Neutrophil (primary cell): ENCODE data around the gene STAT3.

Experiments
- H3K27ac ChIP-seq: fragments of 200-600 bp; sonication (generic); 2 replicates; pipeline ENCODE4 v1.5.1; 2016; ENCODE audit warnings: mild to moderate bottlenecking, moderate library complexity
- H3K27me3 ChIP-seq: fragments of 200-600 bp; sonication (generic); 2 replicates; pipeline ENCODE4 v1.6.0; 2016; ENCODE audit warnings: mild to moderate bottlenecking
- H3K36me3 ChIP-seq: fragments of 200-600 bp; sonication (generic); 2 replicates; pipeline ENCODE4 v1.5.1; 2017
- H3K4me1 ChIP-seq, 2 experiments: fragments of 200-600 bp in 1 of 2; sonication (generic) in 1 of 2; 1 replicate in 1 of 2; 2 replicates in 1 of 2; pipeline versions ENCODE4 v1.5.1 to v1.6.1; 2013 to 2016; ENCODE audit warnings: low read depth in 1 of 2, low read length in 1 of 2, mild to moderate bottlenecking in 1 of 2, moderate library complexity in 1 of 2; ENCODE audit not compliant: control insufficient read depth in 1 of 2, insufficient read depth in 1 of 2
- H3K4me3 ChIP-seq, 2 experiments: fragments of 200-600 bp in 1 of 2; sonication (generic) in 1 of 2; 1 replicate in 1 of 2; 2 replicates in 1 of 2; pipeline ENCODE4 v1.5.1; 2013 to 2016; ENCODE audit warnings: low read depth in 1 of 2, low read length in 1 of 2, mild to moderate bottlenecking in 1 of 2, moderate library complexity in 1 of 2
- H3K9me3 ChIP-seq: fragments of 200-600 bp; sonication (generic); 2 replicates; pipeline ENCODE4 v1.5.1; 2016
- CTCF ChIP-seq: fragments of 200-600 bp; sonication (generic); IDR thresholded peaks from 2 replicates; pipeline ENCODE4 v1.5.1; 2016; ENCODE audit warnings: antibody characterized with exemption

The STAT3 gene

GRCh38 chr17:42287977-42288802 lies 100.1 kb downstream of the STAT3 start, which contains the start of gene STAT5A:
Gene STAT5A (plus strand): TSS chr17:42288498. CDS start chr17:42289412, 914 bp downstream.
- peak; percentile 21 for TF ChIP-seq CTCF
- peaks cover 48 to 51% of the 10 kb centered on the region in 2 experiments for H3K4me1 ChIP-seq
- H3K9me3 ChIP-seq, result no peaks in the 10 kb centered on the region
- H3K27me3 ChIP-seq, result no peaks in the 10 kb centered on the region
- H3K4me3 ChIP-seq, result peak within 1 kb of the TSS; percentile 81 to 93
- peaks cover 10% of the 10 kb centered on the region for H3K36me3 ChIP-seq
- H3K27ac ChIP-seq, result peak within 1 kb of the TSS; percentile 98

DNA sequence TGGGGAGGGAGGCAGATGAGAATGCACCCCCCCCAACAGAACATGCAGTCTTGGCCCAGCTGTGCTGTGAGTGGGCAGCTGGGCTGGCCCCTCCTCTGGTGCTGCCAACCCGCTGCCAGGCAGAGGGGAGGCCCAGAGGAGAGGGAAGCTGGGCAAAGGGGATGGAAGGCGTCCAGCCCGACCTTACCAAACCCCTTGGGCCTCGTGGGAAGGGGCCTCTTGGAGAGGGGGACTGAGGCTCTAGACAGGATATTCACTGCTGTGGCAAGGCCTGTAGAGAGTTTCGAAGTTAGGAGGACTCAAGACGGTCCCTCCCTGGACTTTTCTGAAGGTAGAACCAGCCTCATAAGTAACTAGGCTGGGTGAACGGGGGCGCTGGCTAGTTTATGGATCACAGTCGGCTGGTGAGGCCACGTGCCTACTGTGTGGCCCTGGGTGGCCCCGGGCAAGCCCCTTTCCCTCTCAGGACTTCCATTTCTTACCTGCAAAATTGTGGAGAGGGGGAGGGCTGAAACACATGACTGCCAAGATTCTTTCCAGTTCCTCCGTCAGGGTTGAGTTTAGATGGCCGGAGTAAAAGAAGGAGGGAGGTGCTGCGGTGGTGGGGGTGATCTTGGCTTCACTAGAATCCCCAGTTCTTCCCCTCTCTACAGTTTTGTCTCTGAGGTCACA lies 100.8 kb downstream of the STAT3 start:
- Histone ChIP-seq H3K4me3 (peak overlapping the region; percentile 81 to 93), H3K27ac (peak overlapping the region; percentile 98), H3K9me3 (no peaks in the 10 kb centered on the region), H3K4me1 (peaks cover 47 to 51% of the 10 kb centered on the region in 2 experiments), H3K36me3 (peaks cover 2% of the 10 kb centered on the region), H3K27me3 (no peaks in the 10 kb centered on the region)
- TF ChIP-seq CTCF, result no peak

DNA sequence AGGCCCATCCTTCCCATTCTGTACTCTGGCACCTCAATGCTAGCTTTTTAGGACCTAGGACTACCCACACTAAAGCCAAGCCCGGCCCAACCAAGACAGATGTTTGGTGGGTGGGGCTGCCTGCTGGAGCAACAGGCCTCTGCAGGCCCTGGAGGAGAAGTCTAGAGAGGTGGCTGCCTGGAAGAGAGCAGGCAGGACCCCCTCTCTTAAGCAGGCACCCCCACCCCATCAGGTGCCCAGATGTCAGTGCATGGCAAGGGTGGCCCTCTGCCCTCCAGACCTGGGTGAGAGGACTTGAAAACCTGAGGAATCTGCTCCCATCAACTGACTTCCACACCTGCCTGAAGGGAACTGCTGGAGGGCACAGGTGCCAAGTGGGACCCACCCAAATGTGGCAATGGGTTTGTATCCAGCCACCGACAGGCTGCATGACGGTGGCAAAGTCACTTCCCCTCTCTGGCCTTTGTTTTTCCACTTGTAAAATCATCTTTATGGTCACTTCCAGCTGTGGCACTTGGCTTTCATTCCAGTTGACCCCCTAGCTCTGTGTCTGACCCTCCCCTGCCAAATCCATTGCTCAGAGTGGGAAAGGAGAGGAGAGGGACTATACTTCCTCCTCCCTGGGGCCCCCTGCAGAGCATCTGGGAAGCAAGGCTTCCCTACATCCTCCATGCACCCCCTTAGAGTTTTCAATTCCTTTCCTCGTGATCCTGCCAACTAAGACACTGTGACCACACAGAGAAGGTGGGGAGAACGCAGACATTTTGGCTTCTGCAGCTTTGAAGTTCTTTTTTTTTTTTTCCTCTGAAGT lies 101.6 kb downstream of the STAT3 start:
- H3K27ac ChIP-seq, result peak overlapping the region; percentile 98
- peak overlapping the region; percentile 81 to 93 for H3K4me3 ChIP-seq
- H3K36me3 ChIP-seq, result no peaks in the 10 kb centered on the region
- no peaks in the 10 kb centered on the region for H3K9me3 ChIP-seq
- no peaks in the 10 kb centered on the region for H3K27me3 ChIP-seq
- no peak for TF ChIP-seq CTCF
- H3K4me1 ChIP-seq, result peaks cover 44 to 45% of the 10 kb centered on the region in 2 experiments

GRCh38 chr17:42285346-42286050 lies 102.7 kb downstream of the STAT3 start:
- TF ChIP-seq CTCF, result no peak
- no peak overlapping the region for H3K4me3 ChIP-seq
- no peaks in the 10 kb centered on the region for H3K9me3 ChIP-seq
- H3K4me1 ChIP-seq, result peaks cover 41 to 43% of the 10 kb centered on the region in 2 experiments
- no peaks in the 10 kb centered on the region for H3K36me3 ChIP-seq
- H3K27me3 ChIP-seq, result no peaks in the 10 kb centered on the region
- no peak overlapping the region for H3K27ac ChIP-seq

DNA sequence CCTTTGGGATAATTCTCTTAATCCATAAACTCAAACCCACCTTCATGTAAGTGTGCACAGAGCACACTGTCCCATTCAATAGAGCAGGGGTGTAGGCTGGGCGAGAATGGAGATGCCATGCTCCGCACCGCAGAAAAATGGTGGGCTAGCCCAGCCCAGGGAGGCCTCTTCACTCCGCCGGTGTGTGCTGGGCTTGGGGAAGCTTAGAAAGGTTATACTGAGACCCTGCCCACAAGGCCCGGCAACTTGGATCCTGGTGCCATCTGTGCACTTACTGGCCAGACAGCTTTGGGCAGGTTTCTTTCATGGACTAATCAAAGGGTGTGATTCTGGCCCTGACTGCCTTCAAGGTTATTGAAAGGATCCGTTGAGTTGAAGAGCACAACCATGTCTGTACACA lies 103.7 kb downstream of the STAT3 start:
- Histone ChIP-seq H3K4me3 (no peak overlapping the region), H3K36me3 (no peaks in the 10 kb centered on the region), H3K9me3 (no peaks in the 10 kb centered on the region), H3K4me1 (peaks cover 32 to 34% of the 10 kb centered on the region in 2 experiments), H3K27me3 (no peaks in the 10 kb centered on the region), H3K27ac (no peak overlapping the region)
- TF ChIP-seq CTCF, result no peak
